B cell (primary cell): ENCODE results near the gene NKX6-2. TPM values are rescaled to one million over a fixed set of nuclear protein-coding genes. Genes with fewer than 3 reads are reported as not detected.

Experiments
- ATAC-seq: fragments of 200-7000 bp; cut with Tn5 transposase; one replicate; pipeline ENCODE4 v1.10.0; 2021; ENCODE audit warnings: low read depth, mild to moderate bottlenecking, moderate number of reproducible peaks, moderate library complexity
- CTCF ChIA-PET: fragments of 350-600 bp; sonication (Branson Sonifier 250); formaldehyde crosslinking; loops from one replicate; lab custom pipeline; 2021; ENCODE audit warnings: antibody characterized with exemption, inconsistent platforms; lab: Charles Lee
- POLR2A ChIA-PET: fragments of 350-600 bp; sonication (Branson Sonifier 250); formaldehyde crosslinking; loops from one replicate; lab custom pipeline; 2021; ENCODE audit warnings: antibody characterized with exemption; lab: Charles Lee
- DNase-seq: peaks from one replicate; pipeline ENCODE4 v3.0.0; 2013
- H2AFZ ChIP-seq: 2 replicates; pipeline ENCODE4 v1.6.1; 2012; ENCODE audit warnings: mild to moderate bottlenecking, low read depth, low read length; ENCODE audit not compliant: insufficient read depth, poor library complexity, severe bottlenecking
- H3K27ac ChIP-seq, 2 donors: 1 replicate in 1 of 2; 2 replicates in 1 of 2; pipeline ENCODE4 v1.5.1; 2012 to 2013; ENCODE audit warnings: low read length in 2 of 2, mild to moderate bottlenecking in 2 of 2, moderate library complexity in 1 of 2
- H3K27me3 ChIP-seq, 4 experiments: fragments of 200-600 bp in 1 of 4; sonication (generic) in 1 of 4; replicated peaks in 1 of 4; 1 replicate in 2 of 4; 2 replicates in 2 of 4; pipeline versions ENCODE4 v1.6.1 to v1.7.0; 2013 to 2016; ENCODE audit warnings: low read length in 3 of 4, mild to moderate bottlenecking in 2 of 4, mixed read lengths in 1 of 4, moderate library complexity in 1 of 4; ENCODE audit not compliant: insufficient read depth in 4 of 4, control insufficient read depth in 3 of 4; ENCODE audit errors: control extremely low read depth in 1 of 4
- H3K36me3 ChIP-seq, 2 experiments: replicated peaks in 1 of 2; 1 replicate in 1 of 2; 2 replicates in 1 of 2; pipeline versions ENCODE4 v1.6.1 to v1.7.1; 2013; ENCODE audit warnings: low read length in 1 of 2; ENCODE audit not compliant: insufficient read depth in 2 of 2, control insufficient read depth in 1 of 2; ENCODE audit errors: control extremely low read depth in 1 of 2, extremely low read depth in 1 of 2
- H3K4me1 ChIP-seq, 2 donors: fragments of 200-600 bp in 1 of 2; sonication (generic) in 1 of 2; 1 replicate in 1 of 2; 2 replicates in 1 of 2; pipeline versions ENCODE4 v1.5.1 to v1.6.1; 2013 to 2017; ENCODE audit warnings: low read length in 2 of 2; ENCODE audit not compliant: control insufficient read depth in 2 of 2, insufficient read depth in 2 of 2
- H3K4me2 ChIP-seq: replicated peaks from 2 replicates; pipeline ENCODE3; 2012; ENCODE audit warnings: mild to moderate bottlenecking, low read depth, low read length; ENCODE audit not compliant: poor library complexity, severe bottlenecking
- H3K4me3 ChIP-seq, 5 experiments: fragments of 200-600 bp in 1 of 5; sonication (generic) in 1 of 5; 1 replicate in 3 of 5; 2 replicates in 2 of 5; pipeline versions ENCODE4 v1.5.1 to v1.7.0; 2011 to 2016; ENCODE audit warnings: low read length in 4 of 5, mild to moderate bottlenecking in 4 of 5, low read depth in 2 of 5, control low read depth in 1 of 5, moderate library complexity in 1 of 5; ENCODE audit not compliant: insufficient read depth in 1 of 5; ENCODE audit errors: control extremely low read depth in 1 of 5, extremely low read depth in 1 of 5
- H3K79me2 ChIP-seq: fragments of 200-600 bp; sonication (generic); one replicate; pipeline ENCODE4 v1.6.0; 2016; ENCODE audit warnings: low read length; ENCODE audit not compliant: control insufficient read depth, insufficient read depth
- H3K9ac ChIP-seq: fragments of 200-600 bp; sonication (generic); 2 replicates; pipeline ENCODE4 v1.6.1; 2017; ENCODE audit warnings: mild to moderate bottlenecking, low read length, moderate library complexity
- H3K9me3 ChIP-seq, 3 donors: one replicate each; pipeline versions ENCODE4 v1.6.1 to v1.7.1; 2013; ENCODE audit warnings: low read length in 2 of 3; ENCODE audit not compliant: control insufficient read depth in 2 of 3, insufficient read depth in 1 of 3; ENCODE audit errors: control extremely low read depth in 1 of 3
- H4K20me1 ChIP-seq: 2 replicates; pipeline ENCODE4 v1.6.0; 2012; ENCODE audit warnings: mild to moderate bottlenecking, low read length; ENCODE audit not compliant: insufficient read depth, control insufficient read depth, poor library complexity, severe bottlenecking
- H3K27ac Mint-ChIP-seq: one replicate; pipeline ENCODE4 v1.8.0; 2021; ENCODE audit warnings: mixed read lengths
- H3K27me3 Mint-ChIP-seq: one replicate; pipeline ENCODE4 v1.8.0; 2021; ENCODE audit warnings: mixed read lengths
- H3K4me1 Mint-ChIP-seq: one replicate; pipeline ENCODE4 v1.8.0; 2021; ENCODE audit warnings: mixed read lengths
- H3K4me3 Mint-ChIP-seq: one replicate; pipeline ENCODE4 v1.8.0; 2021; ENCODE audit warnings: mixed read lengths
- H3K9me3 Mint-ChIP-seq: one replicate; pipeline ENCODE4 v1.8.0; 2022; ENCODE audit warnings: mixed read lengths; ENCODE audit not compliant: insufficient read depth
- CTCF ChIP-seq: fragments of 200-600 bp; IDR thresholded peaks from one replicate; pipeline ENCODE4 v1.8.0; 2022; ENCODE audit warnings: antibody characterized with exemption, mild to moderate bottlenecking
- EZH2 ChIP-seq: IDR thresholded peaks from 2 replicates; pipeline ENCODE4 v1.6.1; 2012; ENCODE audit warnings: borderline replicate concordance, low read depth, mild to moderate bottlenecking, moderate library complexity, low read length; ENCODE audit not compliant: insufficient read depth, poor library complexity, severe bottlenecking
- WGBS: methylation state at CpG from one replicate; pipeline ENCODE4 v1.1.5; 2013; ENCODE audit warnings: missing lambda C conversion rate; ENCODE audit not compliant: insufficient coverage; 5-methylcytosine and 5-hydroxymethylcytosine counted together
- intact Hi-C: fragments of 100-400 bp; cut with micrococcal nuclease; formaldehyde crosslinking; loops from one replicate; pipeline ENCODE4 v1.10.0; 2022
- polyA plus RNA-seq: library from polyadenylated mRNA; depleted of rRNA; stranded (reverse); fragments of >200 nt; gene quantifications from 2 replicates; pipeline ENCODE4 v1.2.3, GENCODE V29; 2012
- total RNA-seq, 2 donors: library from RNA; stranded (reverse); fragments of 120-200 nt in 1 of 2; gene quantifications; 1 replicate in 1 of 2; 2 replicates in 1 of 2; pipeline versions ENCODE4 v1.2.3 to v1.2.4, GENCODE V29; 2013 to 2022

Gene NKX6-2
- total and polyA plus RNA-seq, 2 donors (not counting 1 experiment from before 2014, with no cell fraction given): not detected

- CTCF ChIA-PET: interaction anchor here (0.9 kb wide), 1 partner anchor 13 kb away, joined by 4 read pairs; no protein-coding TSS in a partner anchor
- 95% methylated on average over 11 of the region's 12 CpGs for WGBS
- Mint-ChIP-seq H3K27ac (no peak overlapping the region), H3K4me1 (peaks cover 7% of the 10 kb centered on the region), H3K9me3 (no peaks in the 10 kb centered on the region), H3K27me3 (peaks cover 12% of the 10 kb centered on the region), H3K4me3 (no peak overlapping the region)
- TF ChIP-seq CTCF (no peak), EZH2 (no peak)
- Histone ChIP-seq H3K27me3 (peaks cover 0 to 13% (median 3%) of the 10 kb centered on the region in 4 experiments), H4K20me1 (peaks cover 23% of the 10 kb centered on the region), H3K4me1 (peaks cover 3 to 12% of the 10 kb centered on the region in 2 donors), H3K36me3 (peaks cover 0 to 27% of the 10 kb centered on the region in 2 experiments), H3K9me3 (peaks cover 0 to 33% (median 0%) of the 10 kb centered on the region in 3 donors), H2AFZ (no peak overlapping the region), H3K27ac (no peak overlapping the region), H3K9ac (no peak overlapping the region), H3K4me2 (no peak overlapping the region), H3K4me3 (no peak overlapping the region), H3K79me2 (no peaks in the 10 kb centered on the region)
- DNase-seq (no peak), ATAC-seq (no peak)
- intact Hi-C loops: no loop called here
- POLR2A ChIA-PET: no interaction called here
These were observed 5.6 kb downstream of the NKX6-2 start for GRCh38 chr10:132780356-132780755.

GRCh38 chr10:132779549-132780294 is 6.2 kb downstream of the NKX6-2 start:
- ChIA-PET POLR2A (no interaction called here), CTCF (no interaction called here)
- H3K27ac Mint-ChIP-seq: no peak overlapping the region
- peaks cover 6% of the 10 kb centered on the region for H3K4me1 Mint-ChIP-seq
- peaks cover 12% of the 10 kb centered on the region for H3K27me3 Mint-ChIP-seq
- intact Hi-C loops: no loop called here
- no peak for DNase-seq
- WGBS: 96% methylated on average over 35 of the region's 41 CpGs
- H3K9me3 ChIP-seq: peaks cover 0 to 31% (median 0%) of the 10 kb centered on the region in 3 donors
- peaks cover 0 to 28% of the 10 kb centered on the region in 2 experiments for H3K36me3 ChIP-seq
- no peak for ATAC-seq
- no peak overlapping the region for H3K4me2 ChIP-seq
- no peak overlapping the region for H2AFZ ChIP-seq
- H3K9ac ChIP-seq: no peak overlapping the region
- H4K20me1 ChIP-seq: peaks cover 23% of the 10 kb centered on the region
- no peaks in the 10 kb centered on the region for H3K79me2 ChIP-seq
- peaks cover 3 to 8% of the 10 kb centered on the region in 2 donors for H3K4me1 ChIP-seq
- no peak overlapping the region for H3K4me3 ChIP-seq
- no peaks in the 10 kb centered on the region for H3K9me3 Mint-ChIP-seq
- TF ChIP-seq EZH2 (no peak), CTCF (no peak)
- no peak overlapping the region for H3K27ac ChIP-seq
- H3K4me3 Mint-ChIP-seq: no peak overlapping the region
- peaks cover 0 to 13% (median under 1%) of the 10 kb centered on the region in 4 experiments for H3K27me3 ChIP-seq
